GM19452 (cell line): ENCODE results near the gene HECTD1.
"Not testable (repeated sequence)": the region's sequence is repeated elsewhere in the genome, so short reads cannot be mapped to it uniquely, and the experiment has no call there.

Experiments used
- ATAC-seq: cut with Tn5 transposase; IDR thresholded peaks from one replicate; pipeline ENCODE4 v1.9.1; 2021; ENCODE audit not compliant: unreplicated experiment

The HECTD1 gene

GRCh38 chr14:31096255-31096654 is 111.3 kb downstream of the HECTD1 start:
- no peak for ATAC-seq

DNA sequence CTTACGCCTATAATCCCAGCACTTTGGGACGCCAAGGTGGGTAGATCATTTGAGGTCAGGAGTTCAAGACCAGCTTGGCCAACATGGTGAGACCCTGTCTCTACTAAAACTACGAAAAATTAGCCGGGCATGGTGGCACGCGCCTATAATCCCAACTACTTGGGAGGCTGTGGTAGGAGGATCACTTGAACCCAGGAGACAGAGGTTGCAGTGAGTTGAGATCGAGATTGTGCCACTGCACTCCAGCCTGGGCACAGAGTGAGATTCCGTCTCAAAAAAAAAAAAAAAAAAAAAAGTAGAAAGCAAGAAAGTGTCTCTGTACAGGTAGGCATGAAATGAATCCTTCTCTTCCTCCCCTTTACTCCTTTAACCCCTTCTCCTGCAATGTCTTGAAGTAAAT is 111.8 kb downstream of the HECTD1 start:
- not testable (repeated sequence) for ATAC-seq

- ATAC-seq, result not testable (repeated sequence)
Measured at GRCh38 chr14:31093884-31094839, 113.4 kb downstream of the HECTD1 start.

DNA sequence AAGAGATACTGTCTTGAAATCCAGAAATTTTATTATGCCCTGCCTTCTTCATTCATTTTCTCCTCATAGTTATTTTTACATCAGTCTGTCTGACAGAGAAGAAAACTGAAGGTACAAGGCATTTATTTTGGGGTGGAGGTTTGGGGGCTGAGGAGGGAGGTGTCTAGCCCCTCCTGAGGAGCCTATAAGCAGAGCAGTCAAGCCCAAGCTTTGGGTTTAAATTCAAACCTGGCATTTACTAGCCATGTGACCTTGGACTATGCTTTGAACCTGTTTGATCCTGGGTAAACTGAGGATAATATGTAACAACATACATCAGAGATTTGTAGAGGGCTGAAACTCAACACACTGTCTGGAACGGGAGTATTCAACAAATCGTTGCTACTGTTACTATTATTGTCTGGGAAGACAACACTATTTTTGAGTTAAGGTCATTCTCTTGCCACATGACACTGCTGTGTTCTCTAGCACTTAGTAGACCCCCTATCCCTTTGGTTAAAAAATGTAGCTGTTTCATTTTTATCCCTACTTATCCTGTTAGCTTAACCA is 115.4 kb downstream of the HECTD1 start:
- no peak for ATAC-seq

DNA sequence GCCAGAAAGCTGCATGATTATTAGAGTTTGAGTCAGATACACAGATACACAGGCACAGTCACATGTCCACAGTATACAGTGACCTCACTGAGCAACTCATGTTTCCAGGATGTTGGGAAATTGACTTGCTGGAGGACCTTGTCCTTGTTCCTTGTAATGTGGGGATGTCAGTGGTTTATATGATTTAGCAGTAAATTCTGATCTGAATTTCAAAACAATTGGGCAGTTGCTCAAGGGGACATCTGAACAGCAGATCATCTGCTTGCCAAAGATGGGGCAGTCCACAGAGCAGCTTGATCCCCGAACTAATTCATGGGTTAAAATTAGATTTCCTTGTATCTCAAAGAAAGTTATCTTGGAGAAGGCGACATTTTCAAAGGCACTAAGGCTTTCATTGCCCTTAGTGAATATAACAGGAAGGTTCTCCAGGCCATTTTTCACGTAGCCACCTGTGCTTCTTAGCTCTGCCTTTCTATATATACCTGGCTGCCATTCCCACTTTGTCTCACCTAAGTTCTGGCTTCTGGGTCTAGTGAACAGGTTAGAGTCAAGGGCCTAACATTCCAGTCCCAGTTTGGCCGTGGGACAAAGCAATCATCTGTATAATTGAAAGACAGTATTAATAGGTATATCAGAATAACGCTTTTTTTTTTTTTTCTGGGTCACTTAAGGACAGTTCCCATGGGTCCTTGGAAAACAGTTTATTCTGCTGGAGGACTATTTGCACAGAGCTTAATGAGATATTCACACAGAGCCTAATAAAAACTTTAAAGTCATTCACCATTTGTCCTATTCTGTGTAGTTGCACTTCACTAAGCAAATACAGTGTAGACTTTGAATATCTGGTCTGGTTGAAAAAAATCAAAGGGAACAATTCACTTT is 116.5 kb downstream of the HECTD1 start:
- no peak for ATAC-seq

GRCh38 chr14:31086466-31086865 is 121.1 kb downstream of the HECTD1 start:
- ATAC-seq, result not testable (repeated sequence)

- ATAC-seq, result no peak
Measured at GRCh38 chr14:31085027-31085426, 122.6 kb downstream of the HECTD1 start.

DNA sequence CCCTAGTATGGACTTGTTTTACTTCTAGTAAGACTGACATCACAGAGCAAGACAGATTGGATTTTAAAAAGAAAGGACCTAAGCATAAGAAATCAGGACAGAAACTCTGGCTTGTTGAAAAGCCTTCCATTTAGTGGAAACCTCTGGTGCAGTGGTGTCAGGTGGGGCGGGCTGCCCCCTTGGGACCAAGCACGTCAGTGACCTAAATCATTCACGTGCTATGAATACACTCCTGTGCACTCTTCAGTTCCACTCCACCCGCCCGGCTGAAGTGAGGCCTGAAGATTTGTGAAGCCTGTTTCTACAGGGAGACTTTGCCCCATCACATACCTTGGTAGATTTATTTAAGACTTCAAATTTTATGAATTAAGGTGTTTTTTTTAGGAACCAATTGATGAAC is 123.2 kb downstream of the HECTD1 start:
- ATAC-seq, result peak; percentile 60

GRCh38 chr14:31083781-31084180 is 123.8 kb downstream of the HECTD1 start:
- no peak for ATAC-seq

GRCh38 chr14:31080484-31080883 is 127.1 kb downstream of the HECTD1 start:
- no peak for ATAC-seq

DNA sequence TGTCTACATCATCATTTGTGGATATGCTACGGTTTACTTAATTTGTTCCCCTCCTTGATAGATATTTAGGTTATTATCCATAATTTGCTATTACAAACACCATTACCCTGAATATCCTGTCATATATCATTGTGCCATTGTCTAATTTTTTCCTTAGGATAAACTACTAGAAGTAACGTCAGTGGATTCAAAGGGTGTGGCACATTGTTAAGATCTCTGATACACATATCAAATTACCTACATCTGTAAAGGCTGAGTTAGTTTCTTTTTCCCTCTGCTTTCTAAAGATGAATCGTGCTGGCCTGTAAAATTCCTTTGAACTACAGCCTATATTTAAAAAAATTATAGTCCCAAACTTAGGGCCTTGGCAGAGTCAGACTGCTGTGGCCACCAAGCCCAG is 127.5 kb downstream of the HECTD1 start:
- no peak for ATAC-seq

DNA sequence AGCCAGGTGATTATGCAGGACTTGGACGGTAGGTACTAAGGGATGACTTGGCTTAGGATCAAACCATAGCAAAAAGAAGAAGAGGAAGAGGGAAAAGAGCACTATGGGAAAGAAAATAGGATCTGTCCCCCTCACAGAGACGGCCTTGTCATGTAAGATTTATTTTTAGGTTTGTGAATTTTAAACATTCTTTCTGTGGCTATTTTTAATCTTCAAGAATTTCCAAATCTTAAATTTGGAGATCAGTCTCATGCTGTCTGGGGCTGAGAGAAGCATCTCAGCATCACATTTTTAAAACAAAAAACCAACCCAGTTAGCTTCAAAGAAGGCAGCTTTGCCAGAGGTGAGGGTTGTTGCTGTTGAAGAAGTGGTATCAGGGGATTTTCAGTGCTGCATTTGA is 128.8 kb downstream of the HECTD1 start:
- no peak for ATAC-seq

- no peak for ATAC-seq
Measured at GRCh38 chr14:31075144-31075543, 132.4 kb downstream of the HECTD1 start.

GRCh38 chr14:31071151-31071550 is 136.4 kb downstream of the HECTD1 start:
- ATAC-seq, result no peak

DNA sequence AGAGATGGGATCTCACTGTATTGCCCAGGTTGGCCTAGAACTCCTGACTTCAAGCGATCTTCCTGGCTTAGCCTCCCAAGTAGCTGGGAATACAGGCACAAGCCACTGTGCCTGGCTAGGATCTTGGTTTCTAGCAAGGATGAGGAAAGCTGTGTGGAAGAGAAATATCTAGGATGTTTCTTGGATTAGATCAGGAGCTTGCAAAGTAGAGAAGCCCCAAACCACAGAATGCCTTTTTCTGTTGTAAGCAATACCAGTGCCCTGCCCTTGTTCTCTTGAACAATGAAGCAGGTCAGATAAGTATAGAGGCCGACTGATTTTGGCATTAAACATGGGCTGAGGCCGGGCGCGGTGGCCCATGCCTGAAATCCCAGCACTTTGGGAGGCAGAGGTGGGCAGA is 137.2 kb downstream of the HECTD1 start:
- ATAC-seq, result no peak

- no peak for ATAC-seq
Measured at GRCh38 chr14:31069343-31069742, 138.2 kb downstream of the HECTD1 start.

- ATAC-seq, result no peak
Measured at GRCh38 chr14:31068235-31068634, 139.4 kb downstream of the HECTD1 start.

DNA sequence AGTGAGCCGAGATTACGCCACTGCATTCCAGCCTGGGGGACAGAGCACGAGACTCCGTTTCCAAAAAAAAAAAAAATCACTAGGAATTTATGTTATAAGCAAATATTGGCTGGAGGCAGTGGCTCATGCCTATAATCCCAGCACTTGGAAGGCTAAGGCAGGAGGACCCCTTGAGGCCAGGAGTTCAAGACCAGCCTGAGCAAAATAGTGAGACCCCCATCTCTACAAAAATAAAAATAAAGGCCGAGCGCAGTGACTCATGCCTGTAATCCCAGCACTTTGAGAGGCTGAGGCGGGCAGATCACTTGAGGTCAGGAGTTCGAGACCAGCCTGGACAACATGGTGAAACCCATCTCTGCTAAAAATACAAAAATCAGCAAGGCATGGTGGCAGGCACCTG is 144.7 kb downstream of the HECTD1 start:
- ATAC-seq, result not testable (repeated sequence)

DNA sequence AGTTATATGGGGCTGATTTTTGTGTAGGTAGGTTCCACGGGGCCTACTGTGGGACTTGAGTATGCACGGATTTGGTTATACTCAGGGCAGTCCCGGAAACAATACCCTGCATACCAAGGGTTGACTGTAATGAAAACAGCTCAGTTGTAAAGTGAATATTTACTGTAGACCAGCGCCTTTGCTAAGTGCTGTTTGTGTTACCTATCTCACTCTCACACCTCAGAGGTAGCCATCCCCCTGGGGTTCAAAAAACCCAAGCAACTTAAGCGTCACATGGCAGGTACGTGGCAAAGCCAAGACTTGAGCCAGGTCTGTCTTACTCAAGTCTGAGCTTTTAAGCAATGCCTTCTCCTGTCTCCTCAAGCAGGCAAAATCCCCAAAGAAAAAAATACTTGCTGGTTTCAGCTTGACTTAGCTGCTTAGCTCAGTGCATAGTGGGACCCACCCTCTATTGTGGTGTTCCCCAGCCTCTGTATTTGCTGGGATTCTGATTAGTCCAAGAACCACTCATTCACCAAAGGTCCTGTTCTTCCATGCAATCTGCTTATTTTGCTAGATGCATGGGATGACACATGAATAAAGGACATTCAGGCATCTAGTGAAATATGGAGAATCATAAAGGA is 147.2 kb downstream of the HECTD1 start:
- ATAC-seq, result no peak

DNA sequence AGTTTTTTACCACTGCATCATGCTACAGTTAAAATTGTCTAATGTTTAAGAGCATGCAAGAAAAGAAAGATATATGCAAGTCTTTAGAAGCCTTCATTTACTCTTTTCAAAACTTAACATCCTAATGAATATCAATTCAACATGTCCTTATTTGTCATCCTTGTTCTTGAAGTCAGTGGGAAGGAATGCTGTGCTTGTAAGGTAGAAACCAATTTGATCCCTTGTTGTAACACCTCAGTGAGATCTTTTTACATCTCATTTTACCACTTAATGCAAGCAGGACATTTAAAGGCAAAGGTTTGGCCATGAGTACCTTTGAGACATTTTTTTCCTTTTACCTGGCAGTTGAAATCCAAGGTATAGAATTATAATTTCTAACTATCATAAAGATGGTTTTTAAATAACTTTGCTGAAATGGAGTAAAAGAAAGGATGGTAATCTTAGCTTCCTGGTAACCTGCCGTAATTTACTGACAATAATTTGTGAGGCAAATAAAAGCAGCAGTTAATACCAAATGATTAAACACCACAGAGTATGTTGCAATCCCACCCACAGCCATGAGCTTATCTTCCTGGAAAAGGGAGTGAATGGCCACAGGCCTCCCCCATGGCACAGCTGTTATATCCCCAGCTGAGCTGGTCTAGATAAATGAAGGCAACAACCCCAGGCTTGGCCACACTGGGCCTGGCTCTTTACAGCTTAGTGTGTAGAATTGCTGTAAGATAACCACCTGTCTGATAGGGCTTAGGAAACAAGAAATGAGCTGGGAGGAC is 148.3 kb downstream of the HECTD1 start:
- no peak for ATAC-seq
